ENCODE results near the gene RERE. TPM values are rescaled to one million over a fixed set of nuclear protein-coding genes. Genes with fewer than 3 reads are reported as not detected.

Gene RERE
- polyA plus RNA-seq, 2 donors, result 14.0 to 24.4 TPM

DNA sequence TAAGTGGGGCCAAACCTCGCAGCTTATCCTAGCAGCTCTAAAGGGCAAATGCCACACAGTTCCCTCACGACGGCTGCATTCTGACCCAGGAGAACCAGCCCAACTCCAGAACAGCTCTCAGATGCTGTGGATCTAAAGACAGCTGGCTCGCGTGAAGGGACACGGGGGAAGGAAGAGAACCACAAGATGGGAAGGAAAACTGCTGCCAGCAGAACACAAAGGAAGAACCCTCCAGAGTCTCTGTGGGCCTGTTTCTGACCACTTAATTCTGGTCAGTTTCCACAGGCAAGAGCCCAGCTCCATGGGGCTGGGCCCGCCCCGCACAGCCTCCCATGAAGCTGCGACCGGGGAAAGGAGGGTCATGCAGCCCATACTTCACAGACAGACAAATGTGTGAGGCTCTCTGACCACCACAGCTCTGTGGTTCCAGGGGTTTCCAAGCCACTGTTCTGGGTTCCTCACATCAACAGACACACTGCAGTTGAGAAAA is 438.4 kb downstream of the RERE start:
- Histone ChIP-seq H3K27me3 (ENCODE audit: control insufficient read depth in 1 of 2, insufficient read depth in 2 of 2, low read length in 2 of 2) (no peaks in the 10 kb centered on the region), H3K9me3 (ENCODE audit: control insufficient read depth in 2 of 2, insufficient read depth in 1 of 2, low read depth in 1 of 2, low read length in 1 of 2) (no peaks in the 10 kb centered on the region), H3K27ac (ENCODE audit: low read depth in 2 of 2, low read length in 1 of 2) (peak overlapping the region; percentile 43 to 69), H3K4me1 (ENCODE audit: control insufficient read depth in 2 of 2, insufficient read depth in 2 of 2, low read length in 1 of 2) (peaks cover 4 to 15% of the 10 kb centered on the region in 2 donors), H3K4me3 (ENCODE audit: low read depth in 1 of 2, low read length in 2 of 2) (no peak overlapping the region), H3K36me3 (ENCODE audit: control insufficient read depth in 2 of 2, insufficient read depth in 2 of 2, low read length in 1 of 2) (peaks cover under 1 to 6% of the 10 kb centered on the region in 2 donors)
- 66 to 78% methylated on average over 10 of the region's 10 CpGs for WGBS, 2 donors

DNA sequence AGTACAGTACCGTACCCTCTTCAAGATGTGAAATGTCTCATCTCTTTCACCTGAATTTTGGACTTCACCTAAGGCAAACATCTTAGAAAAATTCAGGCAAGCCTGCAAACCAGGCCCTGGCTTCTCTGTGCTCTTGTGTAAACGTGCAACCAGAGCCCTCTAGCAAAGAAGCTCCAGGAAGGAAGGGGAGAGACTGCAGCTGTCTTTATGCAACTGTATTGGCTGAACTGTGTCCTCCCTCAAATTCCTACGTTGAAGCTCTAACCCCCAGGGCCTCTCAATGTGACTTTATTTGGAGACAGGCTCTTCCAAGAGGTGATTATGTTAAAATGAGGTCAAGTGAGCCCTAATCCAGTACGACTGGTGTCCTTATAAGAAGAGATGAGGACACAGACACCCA is 439.3 kb downstream of the RERE start:
- Histone ChIP-seq H3K36me3 (ENCODE audit: control insufficient read depth in 2 of 2, insufficient read depth in 2 of 2, low read length in 1 of 2) (peaks cover 0 to 7% of the 10 kb centered on the region in 2 donors), H3K9me3 (ENCODE audit: control insufficient read depth in 2 of 2, insufficient read depth in 1 of 2, low read depth in 1 of 2, low read length in 1 of 2) (no peaks in the 10 kb centered on the region), H3K4me1 (ENCODE audit: control insufficient read depth in 2 of 2, insufficient read depth in 2 of 2, low read length in 1 of 2) (peaks cover 6 to 18% of the 10 kb centered on the region in 2 donors), H3K4me3 (ENCODE audit: low read depth in 1 of 2, low read length in 2 of 2) (no peak overlapping the region), H3K27me3 (ENCODE audit: control insufficient read depth in 1 of 2, insufficient read depth in 2 of 2, low read length in 2 of 2) (no peaks in the 10 kb centered on the region), H3K27ac (ENCODE audit: low read depth in 2 of 2, low read length in 1 of 2) (peak overlapping the region; percentile 6 to 69)
- WGBS, 2 donors, result 30 to 36% methylated on average over 4 of the region's 4 CpGs

DNA sequence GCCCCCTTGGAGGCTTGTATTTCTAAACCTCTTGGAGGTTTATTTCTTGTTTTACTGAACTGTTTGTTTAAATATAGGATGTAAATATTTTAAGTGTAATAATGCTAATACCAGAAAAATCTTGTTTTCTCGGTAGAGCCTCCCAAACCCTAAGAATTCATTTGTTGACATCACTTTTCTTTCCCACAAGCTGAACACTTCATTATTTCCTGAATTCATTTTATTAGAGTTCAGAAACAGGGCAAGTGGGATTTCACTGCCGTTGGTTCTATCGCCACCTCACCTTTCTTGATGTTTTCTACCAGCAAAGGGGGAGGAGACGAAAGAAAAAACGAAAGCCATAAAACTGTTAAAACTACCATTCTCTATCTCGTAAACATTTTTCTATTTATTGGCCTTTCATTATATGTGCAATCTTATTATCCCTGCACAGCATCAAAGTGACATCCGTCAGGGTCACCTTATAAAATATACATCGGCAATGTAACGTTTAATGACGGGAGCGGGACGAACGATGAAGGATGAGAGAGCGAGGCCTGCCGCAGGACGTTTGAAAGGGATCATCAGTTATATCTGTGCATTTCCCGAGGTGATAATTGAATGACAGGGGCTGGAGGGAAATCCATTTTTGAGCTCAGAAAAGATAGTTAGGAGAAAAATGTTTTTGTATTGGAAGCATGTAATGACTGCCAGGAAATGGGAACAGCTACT is 440.0 kb downstream of the RERE start:
- Histone ChIP-seq H3K4me3 (ENCODE audit: low read depth in 1 of 2, low read length in 2 of 2) (no peak overlapping the region), H3K27ac (ENCODE audit: low read depth in 2 of 2, low read length in 1 of 2) (no peak overlapping the region), H3K4me1 (ENCODE audit: control insufficient read depth in 2 of 2, insufficient read depth in 2 of 2, low read length in 1 of 2) (peaks cover 6 to 18% of the 10 kb centered on the region in 2 donors), H3K36me3 (ENCODE audit: control insufficient read depth in 2 of 2, insufficient read depth in 2 of 2, low read length in 1 of 2) (peaks cover 0 to 7% of the 10 kb centered on the region in 2 donors), H3K27me3 (ENCODE audit: control insufficient read depth in 1 of 2, insufficient read depth in 2 of 2, low read length in 2 of 2) (no peaks in the 10 kb centered on the region), H3K9me3 (ENCODE audit: control insufficient read depth in 2 of 2, insufficient read depth in 1 of 2, low read depth in 1 of 2, low read length in 1 of 2) (no peaks in the 10 kb centered on the region)
- WGBS, 2 donors, result 86 to 88% methylated on average over 17 of the region's 17 CpGs

DNA sequence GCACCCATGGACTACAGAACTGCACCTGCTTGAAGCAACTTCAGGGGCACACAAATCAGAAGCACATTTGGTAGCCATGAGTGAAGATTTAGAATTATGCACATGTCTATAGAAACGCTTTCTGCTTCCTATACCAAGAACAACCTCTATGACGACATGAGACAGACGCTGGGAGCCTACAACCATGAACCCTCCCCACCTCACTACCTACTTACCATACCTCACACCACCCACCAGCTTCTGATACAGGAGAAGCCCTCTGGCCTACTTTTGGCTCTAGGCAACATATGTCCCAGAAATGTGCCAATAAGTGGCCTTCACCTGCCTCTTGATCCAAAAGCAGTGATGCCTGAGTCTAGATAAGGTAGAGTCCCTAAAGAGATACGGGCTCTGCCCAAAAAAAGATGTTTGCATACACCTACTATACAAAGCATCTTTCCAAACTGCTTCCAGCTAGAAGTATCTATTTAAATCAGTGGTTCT is 441.0 kb downstream of the RERE start:
- Histone ChIP-seq H3K27ac (ENCODE audit: low read depth in 2 of 2, low read length in 1 of 2) (no peak overlapping the region), H3K4me1 (ENCODE audit: control insufficient read depth in 2 of 2, insufficient read depth in 2 of 2, low read length in 1 of 2) (peaks cover 6 to 12% of the 10 kb centered on the region in 2 donors)
- 74 to 80% methylated on average over 4 of the region's 4 CpGs for WGBS, 2 donors

DNA sequence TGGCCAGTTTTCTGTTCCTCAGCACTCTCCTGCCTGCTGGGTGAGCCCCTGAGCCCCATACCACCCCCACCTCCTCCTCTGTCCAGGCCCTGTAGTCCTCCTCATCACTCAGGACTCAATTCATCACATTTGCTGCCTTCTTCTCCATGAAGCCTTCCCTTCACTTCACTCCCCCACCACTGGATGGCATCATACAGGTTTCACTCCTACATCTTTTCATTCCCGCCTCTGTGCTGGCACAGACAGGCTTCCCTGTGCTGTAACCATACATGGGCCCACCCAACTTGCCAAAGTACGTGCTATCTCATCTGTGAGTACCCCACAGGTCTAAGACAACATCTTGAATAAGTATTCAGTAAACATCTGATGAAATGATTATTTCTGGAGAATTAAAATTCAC is 442.6 kb downstream of the RERE start:
- H3K4me3 ChIP-seq (ENCODE audit: low read depth in 1 of 2, low read length in 2 of 2), result no peak overlapping the region
- H3K36me3 ChIP-seq (ENCODE audit: control insufficient read depth in 2 of 2, insufficient read depth in 2 of 2, low read length in 1 of 2), result peaks cover 0 to 2% of the 10 kb centered on the region in 2 donors
- 72 to 85% methylated on average over 2 of the region's 2 CpGs for WGBS, 2 donors
- peaks cover 2 to 8% of the 10 kb centered on the region in 2 donors for H3K4me1 ChIP-seq (ENCODE audit: control insufficient read depth in 2 of 2, insufficient read depth in 2 of 2, low read length in 1 of 2)
- peak overlapping the region; percentile 68 to 82 for H3K27ac ChIP-seq (ENCODE audit: low read depth in 2 of 2, low read length in 1 of 2)
- H3K9me3 ChIP-seq (ENCODE audit: control insufficient read depth in 2 of 2, insufficient read depth in 1 of 2, low read depth in 1 of 2, low read length in 1 of 2), result no peaks in the 10 kb centered on the region
- no peaks in the 10 kb centered on the region for H3K27me3 ChIP-seq (ENCODE audit: control insufficient read depth in 1 of 2, insufficient read depth in 2 of 2, low read length in 2 of 2)

More for the DNA sequence above, 441.0 kb downstream of the RERE start:
- no peak overlapping the region for H3K4me3 ChIP-seq (ENCODE audit: low read depth in 1 of 2, low read length in 2 of 2)
- no peaks in the 10 kb centered on the region for H3K27me3 ChIP-seq (ENCODE audit: control insufficient read depth in 1 of 2, insufficient read depth in 2 of 2, low read length in 2 of 2)
- H3K36me3 ChIP-seq (ENCODE audit: control insufficient read depth in 2 of 2, insufficient read depth in 2 of 2, low read length in 1 of 2), result peaks cover 0 to 7% of the 10 kb centered on the region in 2 donors
- H3K9me3 ChIP-seq (ENCODE audit: control insufficient read depth in 2 of 2, insufficient read depth in 1 of 2, low read depth in 1 of 2, low read length in 1 of 2), result no peaks in the 10 kb centered on the region

DNA sequence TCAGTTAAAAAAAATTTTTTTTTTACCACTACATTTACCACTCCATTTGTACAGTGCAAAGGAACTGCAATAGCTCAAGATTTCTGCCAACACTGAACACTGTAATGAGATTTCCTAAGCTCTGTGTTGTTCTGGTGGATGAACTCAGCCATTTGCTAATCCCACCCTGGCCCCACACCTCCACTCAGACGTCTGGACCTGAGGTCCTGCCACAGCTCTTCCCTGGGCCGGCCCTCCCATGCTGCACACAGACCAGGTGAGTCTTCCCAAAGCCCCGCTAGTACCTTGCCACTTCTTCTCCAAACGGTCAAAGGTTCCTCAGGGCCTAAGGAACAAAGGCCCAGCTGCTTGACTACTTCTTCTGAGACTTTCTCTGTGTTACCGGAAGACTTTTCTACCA is 443.1 kb downstream of the RERE start:
- Histone ChIP-seq H3K36me3 (ENCODE audit: control insufficient read depth in 2 of 2, insufficient read depth in 2 of 2, low read length in 1 of 2) (peaks cover 0 to 2% of the 10 kb centered on the region in 2 donors), H3K27me3 (ENCODE audit: control insufficient read depth in 1 of 2, insufficient read depth in 2 of 2, low read length in 2 of 2) (no peaks in the 10 kb centered on the region), H3K9me3 (ENCODE audit: control insufficient read depth in 2 of 2, insufficient read depth in 1 of 2, low read depth in 1 of 2, low read length in 1 of 2) (no peaks in the 10 kb centered on the region), H3K27ac (ENCODE audit: low read depth in 2 of 2, low read length in 1 of 2) (peak overlapping the region; percentile 43 to 82), H3K4me3 (ENCODE audit: low read depth in 1 of 2, low read length in 2 of 2) (no peak overlapping the region), H3K4me1 (ENCODE audit: control insufficient read depth in 2 of 2, insufficient read depth in 2 of 2, low read length in 1 of 2) (peaks cover 2 to 5% of the 10 kb centered on the region in 2 donors)
- WGBS, 2 donors, result 69 to 74% methylated on average over 5 of the region's 5 CpGs

DNA sequence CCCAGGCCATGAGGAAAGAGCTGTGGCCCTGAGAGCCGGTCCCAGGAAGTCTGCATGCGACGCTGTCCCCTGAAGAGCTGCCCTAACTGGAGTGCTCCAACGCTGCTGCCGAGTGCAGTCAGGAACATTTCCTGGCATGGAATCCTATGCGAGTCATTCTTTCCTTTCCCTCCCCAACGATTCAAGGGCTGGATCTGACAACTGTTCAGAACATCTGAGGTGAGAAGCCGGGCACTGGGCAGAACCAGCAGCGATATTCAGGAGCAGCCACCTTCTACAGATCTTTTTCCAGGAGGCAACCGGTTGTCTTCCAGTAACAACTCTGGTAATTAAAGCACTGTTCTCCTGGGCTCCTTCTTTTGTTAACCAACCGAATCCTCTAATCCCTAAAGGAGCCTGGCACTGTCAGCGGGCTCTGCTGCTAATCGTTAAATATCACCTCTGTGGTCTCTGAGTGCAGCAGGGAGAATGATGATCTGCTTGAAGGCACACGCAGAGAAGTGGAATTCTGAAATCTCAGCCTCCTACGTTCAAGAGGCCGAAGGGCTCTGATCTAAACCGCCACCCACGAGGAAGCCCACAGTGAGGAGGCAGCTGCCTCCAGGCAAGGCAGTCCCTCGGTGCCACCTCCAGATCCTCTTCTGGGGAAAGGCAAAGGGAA is 443.7 kb downstream of the RERE start:
- H3K4me3 ChIP-seq (ENCODE audit: low read depth in 1 of 2, low read length in 2 of 2), result no peak overlapping the region
- H3K27me3 ChIP-seq (ENCODE audit: control insufficient read depth in 1 of 2, insufficient read depth in 2 of 2, low read length in 2 of 2), result no peaks in the 10 kb centered on the region
- 22 to 32% methylated on average over 19 of the region's 19 CpGs for WGBS, 2 donors
- H3K9me3 ChIP-seq (ENCODE audit: control insufficient read depth in 2 of 2, insufficient read depth in 1 of 2, low read depth in 1 of 2, low read length in 1 of 2), result no peaks in the 10 kb centered on the region
- peak overlapping the region; percentile 82 to 90 for H3K27ac ChIP-seq (ENCODE audit: low read depth in 2 of 2, low read length in 1 of 2)
- H3K4me1 ChIP-seq (ENCODE audit: control insufficient read depth in 2 of 2, insufficient read depth in 2 of 2, low read length in 1 of 2), result peaks cover 2 to 5% of the 10 kb centered on the region in 2 donors
- peaks cover 0 to 2% of the 10 kb centered on the region in 2 donors for H3K36me3 ChIP-seq (ENCODE audit: control insufficient read depth in 2 of 2, insufficient read depth in 2 of 2, low read length in 1 of 2)

DNA sequence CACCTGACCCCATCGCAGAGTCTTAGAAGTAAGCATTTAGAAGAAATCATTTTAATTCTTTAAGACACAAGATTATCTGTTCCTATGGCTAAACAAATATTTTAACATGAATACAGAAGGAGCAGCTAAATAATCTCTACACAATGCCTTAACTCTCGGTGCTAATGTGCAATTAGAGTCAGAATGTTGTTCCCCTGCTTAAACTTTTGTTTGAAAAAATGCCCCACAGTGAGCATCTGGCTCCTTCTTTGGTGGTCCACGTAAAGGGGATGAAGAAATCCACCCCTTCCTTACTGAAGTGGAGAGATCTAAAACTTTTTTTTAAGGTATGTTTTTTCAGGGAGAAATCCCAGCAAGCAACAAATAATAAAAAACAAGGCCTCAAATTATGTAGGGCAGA is 444.3 kb downstream of the RERE start:
- H3K9me3 ChIP-seq (ENCODE audit: control insufficient read depth in 2 of 2, insufficient read depth in 1 of 2, low read depth in 1 of 2, low read length in 1 of 2), result no peaks in the 10 kb centered on the region
- no peaks in the 10 kb centered on the region for H3K27me3 ChIP-seq (ENCODE audit: control insufficient read depth in 1 of 2, insufficient read depth in 2 of 2, low read length in 2 of 2)
- H3K4me3 ChIP-seq (ENCODE audit: low read depth in 1 of 2, low read length in 2 of 2), result no peak overlapping the region
- peaks cover 0 to 2% of the 10 kb centered on the region in 2 donors for H3K36me3 ChIP-seq (ENCODE audit: control insufficient read depth in 2 of 2, insufficient read depth in 2 of 2, low read length in 1 of 2)
- peaks cover 2 to 5% of the 10 kb centered on the region in 2 donors for H3K4me1 ChIP-seq (ENCODE audit: control insufficient read depth in 2 of 2, insufficient read depth in 2 of 2, low read length in 1 of 2)
- WGBS, 2 donors, result 62 to 64% methylated on average over 3 of the region's 3 CpGs
- peak overlapping the region; percentile 82 to 90 for H3K27ac ChIP-seq (ENCODE audit: low read depth in 2 of 2, low read length in 1 of 2)

DNA sequence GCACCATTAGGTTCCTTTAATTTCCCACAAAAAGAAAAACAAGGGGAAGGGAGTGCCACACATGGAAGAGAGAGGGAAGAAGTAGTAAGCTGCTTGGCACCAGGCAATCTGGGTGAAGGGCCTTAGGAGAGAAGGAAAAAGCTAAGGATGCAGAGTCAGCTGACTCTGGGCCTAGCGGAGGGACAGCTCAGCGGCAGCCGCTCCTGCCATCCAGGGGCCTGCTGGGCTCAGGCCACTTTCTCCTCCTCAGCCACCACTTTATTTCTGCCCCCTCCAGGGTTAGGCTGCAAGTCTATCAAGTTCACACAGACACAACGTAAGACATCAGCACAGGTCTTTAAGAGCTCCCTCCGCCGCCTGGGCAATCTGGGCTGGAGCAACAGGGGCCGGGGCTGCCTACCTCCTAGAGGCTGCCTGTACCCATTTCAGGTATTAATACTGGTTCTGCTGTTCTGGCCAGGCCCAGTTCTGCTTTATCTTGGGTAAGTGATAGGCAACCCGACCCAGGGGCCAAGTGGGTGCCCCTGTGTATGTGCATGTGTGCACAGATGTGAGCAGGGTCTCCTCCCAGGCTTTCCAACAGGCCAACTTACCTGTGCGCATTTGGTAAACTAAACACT is 446.0 kb downstream of the RERE start:
- Histone ChIP-seq H3K27ac (ENCODE audit: low read depth in 2 of 2, low read length in 1 of 2) (peak overlapping the region; percentile 30 to 80), H3K36me3 (ENCODE audit: control insufficient read depth in 2 of 2, insufficient read depth in 2 of 2, low read length in 1 of 2) (peaks cover 0 to 2% of the 10 kb centered on the region in 2 donors)
- WGBS, 2 donors, result 76 to 79% methylated on average over 9 of the region's 9 CpGs

More for the DNA sequence above, 446.0 kb downstream of the RERE start:
- Histone ChIP-seq H3K4me1 (ENCODE audit: control insufficient read depth in 2 of 2, insufficient read depth in 2 of 2, low read length in 1 of 2) (peaks cover 4 to 8% of the 10 kb centered on the region in 2 donors), H3K9me3 (ENCODE audit: control insufficient read depth in 2 of 2, insufficient read depth in 1 of 2, low read depth in 1 of 2, low read length in 1 of 2) (no peaks in the 10 kb centered on the region), H3K4me3 (ENCODE audit: low read depth in 1 of 2, low read length in 2 of 2) (no peak overlapping the region), H3K27me3 (ENCODE audit: control insufficient read depth in 1 of 2, insufficient read depth in 2 of 2, low read length in 2 of 2) (no peaks in the 10 kb centered on the region)
